ENCODE data around the gene ST3GAL5. TPM values are rescaled to one million over a fixed set of nuclear protein-coding genes. Genes with fewer than 3 reads are reported as not detected.
A peak's percentile ranks its signal among the peaks of the same experiment; 100 is the strongest.

The ST3GAL5 gene
- total and polyA plus RNA-seq, 2 experiments from 2014 or later: 3.2 to 7.9 TPM

DNA sequence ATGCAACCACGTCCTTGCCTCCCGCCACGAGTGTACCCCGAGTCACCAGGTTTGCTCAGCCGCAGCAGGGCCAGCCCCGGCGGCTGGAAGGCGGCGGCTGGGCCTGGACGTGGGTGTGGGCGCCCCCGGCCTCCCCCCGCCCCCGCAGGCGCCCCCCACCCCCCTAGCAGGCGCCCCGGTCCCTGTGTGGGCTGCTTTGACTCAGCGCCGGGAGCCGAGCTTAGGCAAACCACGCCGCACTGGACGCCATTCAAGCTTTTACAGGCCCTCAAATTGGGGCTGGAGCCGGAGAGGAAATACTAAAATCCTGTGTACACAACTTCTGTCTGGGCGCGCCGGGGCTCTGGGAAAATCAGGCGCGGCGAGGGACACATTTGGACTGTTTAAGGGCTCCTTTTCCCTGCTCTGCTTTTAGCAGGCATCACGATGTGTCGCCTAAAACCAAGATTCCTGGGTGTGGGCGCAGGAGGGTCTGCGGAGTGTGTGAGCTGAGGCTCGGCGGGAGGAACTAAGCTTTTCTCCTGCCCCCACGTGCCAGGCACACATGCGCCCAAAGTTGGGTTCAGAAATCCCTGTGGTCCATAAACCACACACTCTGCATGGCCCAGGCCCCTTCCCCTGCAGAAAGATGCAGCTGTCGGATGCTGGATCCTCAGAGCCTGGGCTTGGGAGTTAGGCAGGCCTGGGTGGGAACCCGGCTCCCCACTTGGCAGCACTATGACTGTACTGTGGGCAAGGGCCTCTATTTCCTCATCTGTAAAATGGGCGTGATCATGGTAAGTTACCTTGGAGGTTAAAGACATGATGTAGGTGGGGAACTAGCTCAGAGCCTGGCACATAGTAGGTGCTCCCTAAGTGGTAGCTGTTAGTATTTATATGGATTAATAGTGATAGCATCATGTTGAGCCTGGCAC lies 77.4 kb downstream of the ST3GAL5 start:
- Histone ChIP-seq H3K36me3 (ENCODE audit: insufficient read depth) (no peaks in the 10 kb centered on the region), H3K27me3 (ENCODE audit: insufficient read depth) (no peaks in the 10 kb centered on the region), H3K27ac (ENCODE audit: low read depth) (no peak overlapping the region), H3K4me1 (ENCODE audit: insufficient read depth) (peaks cover 3% of the 10 kb centered on the region; the same call in 1 of the 2 replicates), H2AFZ (peak overlapping the region; percentile 89; the same call in 1 of the 2 replicates), H3K79me2 (replicated peaks; ENCODE audit: insufficient read depth) (no peaks in the 10 kb centered on the region), H3K4me2 (no peak overlapping the region), H4K20me1 (replicated peaks; ENCODE audit: insufficient read depth) (no peaks in the 10 kb centered on the region), H3K9me2 (ENCODE audit: insufficient read depth) (no peaks in the 10 kb centered on the region), H3K4me3 (no peak overlapping the region), H3F3A (replicated peaks; ENCODE audit: low read depth) (no peaks in the 10 kb centered on the region)
- ATAC-seq (peak; percentile 7), DNase-seq (ENCODE audit: low spot score) (peak; percentile 38)
- Mint-ChIP-seq H3K9me3 (no peaks in the 10 kb centered on the region), H3K4me1 (peaks cover 7% of the 10 kb centered on the region), H3K36me3 (ENCODE audit: low read depth) (no peaks in the 10 kb centered on the region), H3K27me3 (ENCODE audit: insufficient read depth, low read depth, poor library complexity) (peaks cover 4% of the 10 kb centered on the region), H3K27ac (no peak overlapping the region), H3K4me3 (no peak overlapping the region)
- TF ChIP-seq JUNB (IDR thresholded peaks at IDR 0.05; ENCODE audit: unreplicated experiment): no peak
- TF ChIP-seq POLR2AphosphoS5 (IDR thresholded peaks at IDR 0.05; ENCODE audit: low read depth): no peak
- TF ChIP-seq ZNF114 (CRISPR knock-in tag; IDR thresholded peaks at IDR 0.05): no peak

- Histone ChIP-seq H3K4me3 (no peak overlapping the region), H3F3A (replicated peaks; ENCODE audit: low read depth) (no peaks in the 10 kb centered on the region), H2AFZ (peak overlapping the region; percentile 89), H3K79me2 (replicated peaks; ENCODE audit: insufficient read depth) (no peaks in the 10 kb centered on the region), H3K36me3 (ENCODE audit: insufficient read depth) (no peaks in the 10 kb centered on the region), H3K27me3 (ENCODE audit: insufficient read depth) (no peaks in the 10 kb centered on the region), H3K27ac (ENCODE audit: low read depth) (no peak overlapping the region), H4K20me1 (replicated peaks; ENCODE audit: insufficient read depth) (no peaks in the 10 kb centered on the region), H3K4me1 (ENCODE audit: insufficient read depth) (peaks cover 3% of the 10 kb centered on the region; the same call in 1 of the 2 replicates), H3K9me2 (ENCODE audit: insufficient read depth) (no peaks in the 10 kb centered on the region), H3K4me2 (no peak overlapping the region)
- H3K27me3 Mint-ChIP-seq (ENCODE audit: insufficient read depth, low read depth, poor library complexity): peaks cover 4% of the 10 kb centered on the region
- H3K4me3 Mint-ChIP-seq: no peak overlapping the region
- H3K4me1 Mint-ChIP-seq: peaks cover 7% of the 10 kb centered on the region
- H3K36me3 Mint-ChIP-seq (ENCODE audit: low read depth): no peaks in the 10 kb centered on the region
- ATAC-seq (peak; percentile 11), DNase-seq (ENCODE audit: low spot score) (no peak)
- H3K9me3 Mint-ChIP-seq: no peaks in the 10 kb centered on the region
- no peak overlapping the region for H3K27ac Mint-ChIP-seq
- TF ChIP-seq EZH2phosphoT487 (IDR thresholded peaks at IDR 0.05; ENCODE audit: unreplicated experiment) (no peak), ZNF331 (CRISPR knock-in tag; IDR thresholded peaks at IDR 0.05; ENCODE audit: low read depth) (no peak), CTCF (conservative IDR thresholded peaks at IDR 0.05; ENCODE audit: low read depth in 2 of 2) (no peak), POLR2AphosphoS5 (IDR thresholded peaks at IDR 0.05; ENCODE audit: low read depth) (no peak), CREB1 (CRISPR knock-in tag; IDR thresholded peaks at IDR 0.05; ENCODE audit: low read depth) (no peak), STAT1 (IDR thresholded peaks at IDR 0.05; ENCODE audit: unreplicated experiment) (no peak), ZNF114 (CRISPR knock-in tag; IDR thresholded peaks at IDR 0.05) (no peak)
- TF ChIP-seq, protein P1, sequence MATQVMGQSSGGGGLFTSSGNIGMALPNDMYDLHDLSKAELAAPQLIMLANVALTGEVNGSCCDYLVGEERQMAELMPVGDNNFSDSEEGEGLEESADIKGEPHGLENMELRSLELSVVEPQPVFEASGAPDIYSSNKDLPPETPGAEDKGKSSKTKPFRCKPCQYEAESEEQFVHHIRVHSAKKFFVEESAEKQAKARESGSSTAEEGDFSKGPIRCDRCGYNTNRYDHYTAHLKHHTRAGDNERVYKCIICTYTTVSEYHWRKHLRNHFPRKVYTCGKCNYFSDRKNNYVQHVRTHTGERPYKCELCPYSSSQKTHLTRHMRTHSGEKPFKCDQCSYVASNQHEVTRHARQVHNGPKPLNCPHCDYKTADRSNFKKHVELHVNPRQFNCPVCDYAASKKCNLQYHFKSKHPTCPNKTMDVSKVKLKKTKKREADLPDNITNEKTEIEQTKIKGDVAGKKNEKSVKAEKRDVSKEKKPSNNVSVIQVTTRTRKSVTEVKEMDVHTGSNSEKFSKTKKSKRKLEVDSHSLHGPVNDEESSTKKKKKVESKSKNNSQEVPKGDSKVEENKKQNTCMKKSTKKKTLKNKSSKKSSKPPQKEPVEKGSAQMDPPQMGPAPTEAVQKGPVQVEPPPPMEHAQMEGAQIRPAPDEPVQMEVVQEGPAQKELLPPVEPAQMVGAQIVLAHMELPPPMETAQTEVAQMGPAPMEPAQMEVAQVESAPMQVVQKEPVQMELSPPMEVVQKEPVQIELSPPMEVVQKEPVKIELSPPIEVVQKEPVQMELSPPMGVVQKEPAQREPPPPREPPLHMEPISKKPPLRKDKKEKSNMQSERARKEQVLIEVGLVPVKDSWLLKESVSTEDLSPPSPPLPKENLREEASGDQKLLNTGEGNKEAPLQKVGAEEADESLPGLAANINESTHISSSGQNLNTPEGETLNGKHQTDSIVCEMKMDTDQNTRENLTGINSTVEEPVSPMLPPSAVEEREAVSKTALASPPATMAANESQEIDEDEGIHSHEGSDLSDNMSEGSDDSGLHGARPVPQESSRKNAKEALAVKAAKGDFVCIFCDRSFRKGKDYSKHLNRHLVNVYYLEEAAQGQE (IDR thresholded peaks at IDR 0.05; ENCODE audit: unreplicated experiment): no peak
- TF ChIP-seq, protein P2, sequence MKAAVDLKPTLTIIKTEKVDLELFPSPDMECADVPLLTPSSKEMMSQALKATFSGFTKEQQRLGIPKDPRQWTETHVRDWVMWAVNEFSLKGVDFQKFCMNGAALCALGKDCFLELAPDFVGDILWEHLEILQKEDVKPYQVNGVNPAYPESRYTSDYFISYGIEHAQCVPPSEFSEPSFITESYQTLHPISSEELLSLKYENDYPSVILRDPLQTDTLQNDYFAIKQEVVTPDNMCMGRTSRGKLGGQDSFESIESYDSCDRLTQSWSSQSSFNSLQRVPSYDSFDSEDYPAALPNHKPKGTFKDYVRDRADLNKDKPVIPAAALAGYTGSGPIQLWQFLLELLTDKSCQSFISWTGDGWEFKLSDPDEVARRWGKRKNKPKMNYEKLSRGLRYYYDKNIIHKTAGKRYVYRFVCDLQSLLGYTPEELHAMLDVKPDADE (IDR thresholded peaks at IDR 0.05): no peak
Measured at GRCh38 chr2:85810371-85811179, 78.2 kb downstream of the ST3GAL5 start.

Data from GM23338 (cell line).